Middle frontal gyrus (tissue), 1 donor: ENCODE measurements around the gene FAM20C.

Source experiments
- DNase-seq: peaks from one replicate; pipeline ENCODE4 v3.0.0-alpha.2; 2015; ENCODE audit warnings: low spot score; ENCODE audit errors: extremely low spot score

Gene FAM20C

GRCh38 chr7:191981-192649, at the start of gene FAM20C:
Gene FAM20C, plus strand, starts transcription at chr7:192571. Its CDS starts 629 bp downstream, at chr7:193200.
- DNase-seq = peak; percentile 84

GRCh38 chr7:143145-143751, 49.1 kb upstream of the FAM20C start:
- no peak for DNase-seq

GRCh38 chr7:143811-144453, 48.4 kb upstream of the FAM20C start:
- DNase-seq = no peak

GRCh38 chr7:144454-144826, 47.9 kb upstream of the FAM20C start:
- DNase-seq = no peak

- no peak for DNase-seq
Observed at GRCh38 chr7:145863-146262, 46.5 kb upstream of the FAM20C start.

- DNase-seq = no peak
Observed at GRCh38 chr7:148543-148931, 43.8 kb upstream of the FAM20C start.

- peak; percentile 96 for DNase-seq
Observed at GRCh38 chr7:148932-149790, 43.2 kb upstream of the FAM20C start.

GRCh38 chr7:149791-150636, 42.4 kb upstream of the FAM20C start:
- no peak for DNase-seq

GRCh38 chr7:150811-151221, 41.6 kb upstream of the FAM20C start:
- no peak for DNase-seq

- DNase-seq = no peak
Observed at GRCh38 chr7:151346-152050, 40.9 kb upstream of the FAM20C start.

GRCh38 chr7:152702-153391, 39.5 kb upstream of the FAM20C start:
- DNase-seq = no peak

GRCh38 chr7:153604-154003, 38.8 kb upstream of the FAM20C start:
- no peak for DNase-seq

- no peak for DNase-seq
Observed at GRCh38 chr7:154096-154799, 38.1 kb upstream of the FAM20C start.

- no peak for DNase-seq
Observed at GRCh38 chr7:155469-155900, 36.9 kb upstream of the FAM20C start.

GRCh38 chr7:156111-157007, 36.0 kb upstream of the FAM20C start:
- DNase-seq = no peak

- no peak for DNase-seq
Observed at GRCh38 chr7:157008-157310, 35.4 kb upstream of the FAM20C start.

- no peak for DNase-seq
Observed at GRCh38 chr7:157771-158625, 34.4 kb upstream of the FAM20C start.
